ENCODE measurements around the gene RBFOX2. TPM values are rescaled to one million over a fixed set of nuclear protein-coding genes. Genes with fewer than 3 reads are reported as not detected.

RBFOX2 gene
- total RNA-seq, 2 experiments from 2014 or later = 54.3 to 78.7 TPM

DNA sequence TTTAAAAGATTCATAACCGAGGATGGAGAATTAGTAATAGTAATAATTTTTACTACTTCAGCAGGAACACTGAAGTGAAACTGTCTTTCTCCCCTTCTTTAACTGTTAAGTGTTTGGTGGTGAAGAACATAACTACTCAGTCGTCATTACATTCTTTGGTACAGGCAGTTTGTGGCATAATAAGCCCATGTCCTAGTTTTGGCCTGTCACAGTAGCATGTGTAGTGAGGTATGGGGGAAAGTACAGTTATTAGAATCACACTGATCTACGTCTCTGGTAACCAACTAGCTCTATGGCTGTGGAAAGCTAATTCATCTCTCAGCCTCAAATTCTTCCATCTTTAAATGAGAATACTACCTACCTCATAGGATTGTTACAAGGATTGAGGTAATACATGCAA is 71.8 kb downstream of the RBFOX2 start:
- ChIA-PET POLR2A (no interaction called here), CTCF (ENCODE audit: unreplicated experiment) (interaction anchor here (1.4 kb wide), 1 partner anchor 109 kb away, joined by 3 read pairs; no protein-coding TSS in a partner anchor)
- TF ChIP-seq, protein P1, sequence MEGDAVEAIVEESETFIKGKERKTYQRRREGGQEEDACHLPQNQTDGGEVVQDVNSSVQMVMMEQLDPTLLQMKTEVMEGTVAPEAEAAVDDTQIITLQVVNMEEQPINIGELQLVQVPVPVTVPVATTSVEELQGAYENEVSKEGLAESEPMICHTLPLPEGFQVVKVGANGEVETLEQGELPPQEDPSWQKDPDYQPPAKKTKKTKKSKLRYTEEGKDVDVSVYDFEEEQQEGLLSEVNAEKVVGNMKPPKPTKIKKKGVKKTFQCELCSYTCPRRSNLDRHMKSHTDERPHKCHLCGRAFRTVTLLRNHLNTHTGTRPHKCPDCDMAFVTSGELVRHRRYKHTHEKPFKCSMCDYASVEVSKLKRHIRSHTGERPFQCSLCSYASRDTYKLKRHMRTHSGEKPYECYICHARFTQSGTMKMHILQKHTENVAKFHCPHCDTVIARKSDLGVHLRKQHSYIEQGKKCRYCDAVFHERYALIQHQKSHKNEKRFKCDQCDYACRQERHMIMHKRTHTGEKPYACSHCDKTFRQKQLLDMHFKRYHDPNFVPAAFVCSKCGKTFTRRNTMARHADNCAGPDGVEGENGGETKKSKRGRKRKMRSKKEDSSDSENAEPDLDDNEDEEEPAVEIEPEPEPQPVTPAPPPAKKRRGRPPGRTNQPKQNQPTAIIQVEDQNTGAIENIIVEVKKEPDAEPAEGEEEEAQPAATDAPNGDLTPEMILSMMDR (conservative IDR thresholded peaks at IDR 0.05; ENCODE audit: low read length) = no peak
- TF ChIP-seq EZH2phosphoT487 (IDR thresholded peaks at IDR 0.05; ENCODE audit: borderline replicate concordance, low read depth, low read length) = no peak
- Histone ChIP-seq H2AFZ (ENCODE audit: low read length) (no peak overlapping the region), H3K4me3 (ENCODE audit: low read depth, low read length, poor library complexity, severe bottlenecking) (no peak overlapping the region), H3K9me2 (ENCODE audit: insufficient read depth, low read length) (no peaks in the 10 kb centered on the region), H3K79me2 (ENCODE audit: insufficient read depth, low read depth, low read length) (0 out of 2 replicates have a peak, but pooled peaks cover 13% of the 10 kb centered on the region), H4K20me1 (ENCODE audit: insufficient read depth, low read length) (no peaks in the 10 kb centered on the region), H3K36me3 (ENCODE audit: insufficient read depth, low read length) (no peaks in the 10 kb centered on the region; the same call in 1 of the 2 replicates), H3K4me1 (ENCODE audit: insufficient read depth, low read length, poor library complexity, severe bottlenecking) (no peaks in the 10 kb centered on the region), H3K4me2 (ENCODE audit: low read length) (no peak overlapping the region), H3K27ac (ENCODE audit: low read depth, low read length, poor library complexity, severe bottlenecking) (no peak overlapping the region), H3K9me3 (ENCODE audit: low read length) (no peaks in the 10 kb centered on the region)
- intact Hi-C loops (cut with micrococcal nuclease; ENCODE audit: unreplicated experiment) = no loop called here
- DNase-seq (ENCODE audit: low spot score) = no peak
- no TSS peak for BruUV-seq (replicated peaks)

DNA sequence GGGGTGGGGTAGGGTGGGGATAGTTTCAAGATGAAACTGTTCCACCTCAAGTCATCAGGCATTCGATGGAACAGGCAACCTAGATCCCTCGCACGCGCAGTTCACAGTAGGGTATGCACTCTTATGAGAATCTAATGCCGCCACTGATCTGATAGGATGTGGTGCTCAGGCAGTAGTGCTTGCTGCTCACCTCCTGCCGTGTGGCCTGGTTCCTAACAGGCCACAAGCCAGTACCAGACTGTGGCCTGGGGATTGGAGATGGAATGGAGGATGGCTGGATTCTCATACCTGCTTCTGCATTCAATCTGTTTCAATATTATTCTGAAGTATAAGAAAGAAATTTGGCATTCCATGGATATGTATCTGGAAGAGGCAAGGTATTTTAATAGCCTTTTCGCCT is 73.1 kb downstream of the RBFOX2 start:
- BruUV-seq (replicated peaks) = no TSS peak
- H3K4me2 ChIP-seq (ENCODE audit: low read length) = no peak overlapping the region
- no peaks in the 10 kb centered on the region; the same call in 1 of the 2 replicates for H3K36me3 ChIP-seq (ENCODE audit: insufficient read depth, low read length)
- H2AFZ ChIP-seq (ENCODE audit: low read length) = no peak overlapping the region
- H3K4me1 ChIP-seq (ENCODE audit: insufficient read depth, low read length, poor library complexity, severe bottlenecking) = no peaks in the 10 kb centered on the region
- H3K4me3 ChIP-seq (ENCODE audit: low read depth, low read length, poor library complexity, severe bottlenecking) = no peak overlapping the region
- no peaks in the 10 kb centered on the region for H3K9me3 ChIP-seq (ENCODE audit: low read length)
- ChIA-PET CTCF (ENCODE audit: unreplicated experiment) (no interaction called here), POLR2A (interaction anchor here (0.7 kb wide), 1 partner anchor 108 kb away, joined by 5 read pairs; no protein-coding TSS in a partner anchor)
- no peaks in the 10 kb centered on the region for H4K20me1 ChIP-seq (ENCODE audit: insufficient read depth, low read length)
- H3K79me2 ChIP-seq (ENCODE audit: insufficient read depth, low read depth, low read length) = 0 out of 2 replicates have a peak, but pooled peaks cover 13% of the 10 kb centered on the region
- no peak overlapping the region for H3K27ac ChIP-seq (ENCODE audit: low read depth, low read length, poor library complexity, severe bottlenecking)
- H3K9me2 ChIP-seq (ENCODE audit: insufficient read depth, low read length) = no peaks in the 10 kb centered on the region
- no peak for TF ChIP-seq EZH2phosphoT487 (IDR thresholded peaks at IDR 0.05; ENCODE audit: borderline replicate concordance, low read depth, low read length)
- TF ChIP-seq, protein P1 (conservative IDR thresholded peaks at IDR 0.05; ENCODE audit: low read length) = no peak
- DNase-seq (ENCODE audit: low spot score) = no peak
- intact Hi-C loops (cut with micrococcal nuclease; ENCODE audit: unreplicated experiment) = no loop called here

DNA sequence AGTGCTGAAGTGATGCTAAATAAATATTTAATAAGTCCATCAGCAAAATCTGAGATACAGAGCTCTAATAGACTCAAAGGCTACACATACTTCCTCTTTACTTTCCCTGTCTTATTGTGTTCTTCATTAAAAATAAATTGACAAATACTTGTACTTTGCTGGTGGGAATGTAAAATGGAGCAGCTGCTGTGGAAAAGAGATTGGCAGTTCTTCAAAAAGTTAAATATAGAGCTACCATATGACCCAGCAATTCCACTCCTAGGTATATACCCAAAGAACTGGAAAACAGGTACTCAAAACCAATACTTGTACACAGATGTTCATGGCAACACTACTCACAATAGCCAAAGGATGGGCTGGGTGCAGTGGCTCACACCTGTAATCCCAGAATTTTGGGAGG is 76.0 kb downstream of the RBFOX2 start:
- Histone ChIP-seq H3K9me3 (ENCODE audit: low read length) (no peaks in the 10 kb centered on the region), H4K20me1 (ENCODE audit: insufficient read depth, low read length) (no peaks in the 10 kb centered on the region), H3K27ac (ENCODE audit: low read depth, low read length, poor library complexity, severe bottlenecking) (no peak overlapping the region), H3K36me3 (ENCODE audit: insufficient read depth, low read length) (no peaks in the 10 kb centered on the region; the same call in 1 of the 2 replicates), H3K4me2 (ENCODE audit: low read length) (no peak overlapping the region), H3K4me3 (ENCODE audit: low read depth, low read length, poor library complexity, severe bottlenecking) (no peak overlapping the region), H3K4me1 (ENCODE audit: insufficient read depth, low read length, poor library complexity, severe bottlenecking) (no peaks in the 10 kb centered on the region), H2AFZ (ENCODE audit: low read length) (no peak overlapping the region), H3K9me2 (ENCODE audit: insufficient read depth, low read length) (no peaks in the 10 kb centered on the region), H3K79me2 (ENCODE audit: insufficient read depth, low read depth, low read length) (no peaks in the 10 kb centered on the region)
- DNase-seq (ENCODE audit: low spot score) = no peak
- ChIA-PET CTCF (ENCODE audit: unreplicated experiment) (no interaction called here), POLR2A (interaction anchor here (0.5 to 1.2 kb wide), 5 partner anchors 9 to 163 kb away, joined by 3 read pairs; no protein-coding TSS in a partner anchor)
- intact Hi-C loops (cut with micrococcal nuclease; ENCODE audit: unreplicated experiment) = no loop called here
- BruUV-seq (replicated peaks) = no TSS peak
- TF ChIP-seq, protein P1 (conservative IDR thresholded peaks at IDR 0.05; ENCODE audit: low read length) = no peak
- TF ChIP-seq EZH2phosphoT487 (IDR thresholded peaks at IDR 0.05; ENCODE audit: borderline replicate concordance, low read depth, low read length) = no peak

All from OCI-LY7 (cell line).